Liver (tissue), 9 donors: ENCODE measurements around the gene HAUS7. TPM values are rescaled to one million over a fixed set of nuclear protein-coding genes. Genes with fewer than 3 reads are reported as not detected.

Experiments
- DNase-seq: peaks from one replicate; pipeline ENCODE4 v3.0.0-alpha.2; 2017; ENCODE audit warnings: low spot score
- H3K27ac ChIP-seq, 2 donors: one replicate each; pipeline ENCODE4 v1.7.0; 2013; ENCODE audit warnings: inconsistent platforms in 2 of 2, low read length in 2 of 2, control low read depth in 1 of 2, low read depth in 1 of 2, mild to moderate bottlenecking in 1 of 2
- H3K27me3 ChIP-seq, 4 donors: one replicate each; pipeline versions ENCODE4 v1.6.1 to v1.7.0; 2013; ENCODE audit warnings: low read length in 3 of 4, inconsistent platforms in 1 of 4, mild to moderate bottlenecking in 1 of 4, moderate library complexity in 1 of 4; ENCODE audit not compliant: control insufficient read depth in 4 of 4, insufficient read depth in 4 of 4
- H3K36me3 ChIP-seq, 4 donors: one replicate each; pipeline versions ENCODE4 v1.6.1 to v1.7.0; 2013; ENCODE audit warnings: low read length in 3 of 4, mild to moderate bottlenecking in 3 of 4, low read depth in 1 of 4, moderate library complexity in 1 of 4; ENCODE audit not compliant: control insufficient read depth in 4 of 4, insufficient read depth in 3 of 4
- H3K4me1 ChIP-seq, 4 donors: one replicate each; pipeline versions ENCODE4 v1.6.1 to v1.7.0; 2013; ENCODE audit warnings: low read length in 3 of 4, mild to moderate bottlenecking in 3 of 4, moderate library complexity in 1 of 4; ENCODE audit not compliant: control insufficient read depth in 4 of 4, insufficient read depth in 4 of 4
- H3K4me3 ChIP-seq, 3 donors: one replicate each; pipeline versions ENCODE4 v1.6.1 to v1.7.0; 2013; ENCODE audit warnings: low read length in 3 of 3, control low read depth in 1 of 3, low read depth in 1 of 3, mild to moderate bottlenecking in 1 of 3
- H3K9ac ChIP-seq, 2 donors: one replicate each; pipeline ENCODE4 v1.7.0; 2013; ENCODE audit warnings: low read length in 2 of 2, mild to moderate bottlenecking in 2 of 2, moderate library complexity in 2 of 2, control low read depth in 1 of 2, low read depth in 1 of 2
- H3K9me3 ChIP-seq, 4 donors: one replicate each; pipeline versions ENCODE4 v1.6.1 to v1.7.0; 2013; ENCODE audit warnings: low read length in 3 of 4; ENCODE audit not compliant: control insufficient read depth in 4 of 4
- ATF3 ChIP-seq: IDR thresholded peaks from 2 replicates; pipeline ENCODE4 v1.6.1; 2016; ENCODE audit warnings: antibody characterized with exemption
- CTCF ChIP-seq: fragments of 150-350 bp; IDR thresholded peaks from 2 replicates; pipeline ENCODE4 v1.5.1; 2017; ENCODE audit warnings: improper control_type of control experiment, low read depth, low read length; ENCODE audit not compliant: missing input control
- EGR1 ChIP-seq, 2 donors: IDR thresholded peaks; 2 replicates each; pipeline ENCODE4 v1.6.1; 2016 to 2018; ENCODE audit warnings: antibody characterized with exemption in 2 of 2, low read depth in 2 of 2
- FOXA1 ChIP-seq: IDR thresholded peaks from 2 replicates; pipeline ENCODE4 v1.6.1; 2016; ENCODE audit warnings: antibody characterized with exemption
- FOXA2 ChIP-seq: IDR thresholded peaks from 2 replicates; pipeline ENCODE4 v1.6.1; 2016; ENCODE audit warnings: antibody characterized with exemption
- GABPA ChIP-seq, 2 donors: IDR thresholded peaks in 1 of 2; conservative IDR thresholded peaks in 1 of 2; 2 replicates each; pipeline ENCODE4 v1.6.1; 2016; ENCODE audit warnings: antibody characterized with exemption in 2 of 2, mild to moderate bottlenecking in 1 of 2, moderate library complexity in 1 of 2
- HNF4A ChIP-seq, 2 donors: conservative IDR thresholded peaks; 2 replicates each; pipeline ENCODE4 v1.6.1; 2016; ENCODE audit warnings: antibody characterized with exemption in 2 of 2, mild to moderate bottlenecking in 2 of 2
- HNF4G ChIP-seq: IDR thresholded peaks from 2 replicates; pipeline ENCODE4 v1.6.1; 2016; ENCODE audit warnings: antibody characterized with exemption
- JUND ChIP-seq, 2 donors: IDR thresholded peaks; 2 replicates each; pipeline ENCODE4 v1.6.1; 2016; ENCODE audit warnings: antibody characterized with exemption in 2 of 2
- MAX ChIP-seq: IDR thresholded peaks from 2 replicates; pipeline ENCODE4 v1.6.1; 2016; ENCODE audit warnings: antibody characterized with exemption
- NR2F2 ChIP-seq: IDR thresholded peaks from 2 replicates; pipeline ENCODE4 v1.6.1; 2016; ENCODE audit warnings: antibody characterized with exemption
- RAD21 ChIP-seq, 2 donors: IDR thresholded peaks; 2 replicates each; pipeline ENCODE4 v1.6.1; 2016; ENCODE audit warnings: antibody characterized with exemption in 2 of 2, mild to moderate bottlenecking in 2 of 2
- REST ChIP-seq: IDR thresholded peaks from 2 replicates; pipeline ENCODE4 v1.6.1; 2016; ENCODE audit warnings: antibody characterized with exemption, mild to moderate bottlenecking
- RXRA ChIP-seq, 2 donors: IDR thresholded peaks; 2 replicates each; pipeline ENCODE4 v1.6.1; 2017 to 2018; ENCODE audit warnings: antibody characterized with exemption in 2 of 2, mild to moderate bottlenecking in 1 of 2
- SP1 ChIP-seq: IDR thresholded peaks from 2 replicates; pipeline ENCODE4 v1.6.1; 2018; ENCODE audit warnings: antibody characterized with exemption, mild to moderate bottlenecking
- TAF1 ChIP-seq: conservative IDR thresholded peaks from 2 replicates; pipeline ENCODE4 v1.6.1; 2016; ENCODE audit warnings: antibody characterized with exemption, mild to moderate bottlenecking
- YY1 ChIP-seq: IDR thresholded peaks from 2 replicates; pipeline ENCODE4 v1.6.1; 2016; ENCODE audit warnings: antibody characterized with exemption, mild to moderate bottlenecking
- ZBTB33 ChIP-seq: IDR thresholded peaks from 2 replicates; pipeline ENCODE4 v1.6.1; 2016; ENCODE audit warnings: antibody characterized with exemption
- WGBS: extraction: QIAGEN DNeasy Blood & Tissue Kit; methylation state at CpG from one replicate; pipeline ENCODE4 v1.1.7; 2013; 5-methylcytosine and 5-hydroxymethylcytosine counted together
- polyA plus RNA-seq, 2 donors: library from polyadenylated mRNA; stranded (reverse) in 1 of 2; unstranded in 1 of 2; fragments of 200-250 nt in 1 of 2; fragments of >200 nt in 1 of 2; fragmentation: Nextera tagmentation in 1 of 2; extraction: Ambion mirVana in 1 of 2; gene quantifications; one replicate each; pipeline versions ENCODE4 v1.2.1 to v1.2.3, GENCODE V29; 2013 to 2015
- total RNA-seq, 2 donors: library from RNA; depleted of rRNA; stranded (reverse); fragments of >200 nt; gene quantifications; one replicate each; pipeline ENCODE4 v1.2.3, GENCODE V29; 2014
- donor health status: healthy.
- donor health status: healthy.
- donor health status: healthy.
- donor health status: healthy.
- donor health status: healthy.

The HAUS7 gene
- total and polyA plus RNA-seq, 4 donors, result 7.0 to 8.9 (median 7.8) TPM

- H3K27ac ChIP-seq, result peak overlapping the region in 1 of 2 donors; percentile 20
- TF ChIP-seq REST (no peak), ATF3 (no peak), ZBTB33 (no peak), FOXA2 (no peak), EGR1 (IDR thresholded peaks at IDR 0.05; ENCODE audit: low read depth in 2 of 2) (no peak), HNF4A (conservative IDR thresholded peaks at IDR 0.05) (no peak), GABPA (IDR thresholded peaks at IDR 0.05 in 1 of 2, conservative IDR thresholded peaks at IDR 0.05 in 1 of 2) (no peak), TAF1 (no peak), NR2F2 (no peak), YY1 (no peak), RAD21 (IDR thresholded peaks at IDR 0.05) (no peak), HNF4G (no peak), RXRA (IDR thresholded peaks at IDR 0.05) (no peak), JUND (IDR thresholded peaks at IDR 0.05) (no peak), SP1 (no peak), MAX (no peak), FOXA1 (no peak), CTCF (no peak)
- H3K4me3 ChIP-seq, result no peak overlapping the region
- no peaks in the 10 kb centered on the region for H3K9me3 ChIP-seq
- H3K4me1 ChIP-seq, result peaks cover 0 to 7% (median 0%) of the 10 kb centered on the region in 4 donors
- 87% methylated on average over 9 of the region's 9 CpGs for WGBS
- H3K9ac ChIP-seq, result no peak overlapping the region
- H3K36me3 ChIP-seq, result no peaks in the 10 kb centered on the region
- no peak for DNase-seq
- no peaks in the 10 kb centered on the region for H3K27me3 ChIP-seq
These were observed 7.5 kb upstream of the HAUS7 start for GRCh38 chrX:153477901-153478300.
